GM21447 (cell line): ENCODE results near the gene CLDN19.
"Not testable (repeated sequence)": the region's sequence is repeated elsewhere in the genome, so short reads cannot be mapped to it uniquely, and the experiment has no call there.

Experiments
- ATAC-seq: cut with Tn5 transposase; IDR thresholded peaks from one replicate; pipeline ENCODE4 v1.9.1; 2021; ENCODE audit not compliant: unreplicated experiment

Gene CLDN19

GRCh38 chr1:42761567-42761966 is 21.5 kb upstream of the CLDN19 start:
- no peak for ATAC-seq

DNA sequence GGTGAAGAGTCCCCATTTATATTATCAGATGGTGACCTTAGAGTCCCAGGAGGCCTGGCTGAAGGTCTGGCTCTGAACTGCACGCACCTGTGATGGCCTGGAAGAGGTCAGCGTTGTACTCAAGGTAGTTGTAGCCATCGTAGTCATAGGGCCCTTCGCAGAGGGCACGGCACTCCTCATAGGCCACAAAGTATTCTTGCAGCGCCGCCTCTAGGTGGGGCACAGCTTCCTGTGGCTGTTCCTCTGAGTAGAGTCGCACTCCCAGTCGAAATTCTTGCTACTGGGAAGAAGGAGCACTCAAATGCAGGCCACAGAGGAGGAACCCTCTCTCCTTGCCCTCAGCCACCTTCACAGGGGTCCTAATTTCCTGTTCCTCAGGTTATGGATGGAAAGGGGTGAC is 19.1 kb upstream of the CLDN19 start:
- ATAC-seq, result no peak

DNA sequence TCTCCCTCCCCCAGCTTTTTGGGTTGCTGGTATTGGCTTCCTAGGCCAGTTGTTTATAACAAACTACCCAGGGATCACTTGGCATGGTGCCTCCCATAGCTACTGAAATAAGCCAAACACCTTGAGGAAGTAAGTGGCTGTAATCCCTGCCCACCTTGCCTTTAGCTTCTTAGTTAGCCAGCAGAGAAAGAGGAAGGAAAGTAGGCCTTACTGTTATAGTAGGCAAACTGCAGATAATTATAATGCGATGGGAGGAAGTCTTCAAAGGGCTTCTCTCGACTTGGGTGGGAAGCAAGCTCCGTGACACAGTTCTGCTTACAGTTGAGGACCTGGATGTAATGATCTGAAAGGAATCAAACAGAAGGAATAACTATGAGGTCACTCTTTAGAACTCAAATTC is 18.6 kb upstream of the CLDN19 start:
- no peak for ATAC-seq

- ATAC-seq, result no peak
Measured at GRCh38 chr1:42757892-42758275, 17.8 kb upstream of the CLDN19 start.

DNA sequence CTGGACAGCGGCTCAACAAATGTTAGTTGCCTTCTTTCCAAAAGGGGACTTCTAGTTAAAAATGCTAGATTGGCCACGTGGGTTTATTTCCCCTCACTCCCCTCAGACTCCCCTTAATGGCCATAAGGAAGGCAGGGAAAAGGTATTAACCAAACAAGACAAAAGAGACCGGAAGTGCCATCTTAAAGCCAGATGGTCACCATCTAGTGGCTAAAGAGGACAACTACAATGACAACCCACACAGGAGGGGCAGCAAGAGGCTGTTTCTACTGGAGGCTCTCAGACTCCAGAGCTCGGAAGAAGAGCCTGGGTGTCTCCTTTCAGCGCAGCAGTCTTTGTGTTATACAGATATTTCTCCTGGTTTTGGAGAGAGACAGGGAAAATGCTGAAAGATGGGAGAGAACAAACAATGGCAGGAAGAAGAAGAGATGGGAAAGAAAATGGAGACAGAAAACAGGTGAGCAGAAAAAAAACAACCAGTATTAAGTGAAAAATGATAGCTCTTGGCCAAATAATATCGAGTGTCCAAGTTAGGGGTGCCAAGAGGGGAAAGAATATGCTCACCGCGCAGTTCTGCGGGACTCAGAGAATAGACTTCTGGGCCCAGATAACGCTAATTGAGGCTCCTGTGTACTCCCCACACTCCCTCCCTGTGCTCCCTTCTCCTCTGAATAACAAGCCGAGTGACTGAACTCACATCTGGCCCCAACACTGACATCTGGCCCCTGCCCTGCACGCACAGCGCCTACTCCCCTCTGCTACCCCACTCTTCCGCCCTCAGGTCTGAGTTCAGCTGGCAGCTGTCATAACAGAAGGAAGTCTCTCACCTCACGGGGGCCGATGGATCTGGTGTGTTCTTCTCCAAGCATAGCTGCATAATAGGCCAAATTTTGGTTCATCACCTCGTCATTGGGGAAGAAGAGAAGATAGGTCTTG is 17.2 kb upstream of the CLDN19 start:
- ATAC-seq, result no peak

DNA sequence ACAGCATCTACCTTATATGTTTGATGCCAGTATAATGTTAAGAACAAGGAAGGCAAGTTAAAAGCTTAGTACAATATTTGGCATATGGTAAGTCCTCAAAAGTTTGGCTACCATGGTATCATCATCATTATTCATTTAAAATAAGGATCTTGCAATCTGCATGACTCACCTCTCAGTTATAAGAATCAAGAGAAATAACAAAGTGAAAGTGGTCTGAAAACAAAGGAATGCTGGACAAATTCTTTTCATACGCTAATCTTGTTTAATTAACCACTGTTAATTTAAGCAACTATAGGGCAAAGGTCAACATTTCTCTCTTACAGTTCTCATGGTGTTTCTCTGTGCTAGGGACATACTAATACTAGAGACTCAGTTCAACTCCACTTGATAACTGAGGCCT is 13.0 kb upstream of the CLDN19 start:
- no peak for ATAC-seq

GRCh38 chr1:42752284-42752683 is 12.2 kb upstream of the CLDN19 start:
- ATAC-seq, result no peak

- not testable (repeated sequence) for ATAC-seq
Measured at GRCh38 chr1:42751511-42752070, 11.6 kb upstream of the CLDN19 start.

DNA sequence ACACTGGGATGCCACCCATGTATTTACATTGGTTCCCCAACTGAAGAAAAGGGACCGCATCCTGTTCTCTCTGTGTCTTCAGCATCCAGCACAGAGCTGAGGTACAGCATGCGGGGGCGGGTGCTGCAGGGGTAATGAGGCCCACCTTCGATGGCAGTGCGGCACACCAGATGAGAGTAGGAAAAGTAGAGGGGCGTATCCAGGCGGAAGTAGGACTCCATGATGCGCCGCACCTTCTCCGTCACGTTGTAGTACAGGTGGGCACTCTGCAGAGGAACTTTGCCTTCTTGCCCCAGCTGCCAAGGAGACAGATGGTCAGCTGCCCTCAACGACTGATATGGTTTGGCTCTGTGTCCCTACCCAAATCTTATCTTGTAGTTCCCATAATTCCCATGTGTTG is 10.0 kb upstream of the CLDN19 start:
- ATAC-seq, result no peak

GRCh38 chr1:42748461-42749410 is 8.7 kb upstream of the CLDN19 start:
- no peak for ATAC-seq

DNA sequence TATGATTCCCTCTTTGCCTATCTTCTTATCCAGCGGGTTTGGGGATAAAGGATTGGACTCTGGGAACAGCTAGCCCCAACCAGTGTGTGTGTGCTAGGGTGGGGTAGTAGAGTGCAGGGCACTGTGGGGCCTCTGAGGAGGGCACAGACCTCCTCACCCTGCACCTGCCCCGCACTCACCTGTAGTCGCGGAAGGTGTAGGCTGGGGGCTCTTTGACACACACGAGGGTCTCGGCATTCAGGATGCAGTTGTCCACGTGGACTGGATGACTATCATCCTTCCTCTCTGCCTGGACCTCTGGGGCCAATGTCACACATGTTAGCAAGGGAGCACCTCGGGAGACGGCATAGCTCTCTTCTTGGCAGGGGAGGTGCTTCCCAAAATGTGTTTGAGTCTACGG is 8.0 kb upstream of the CLDN19 start:
- no peak for ATAC-seq

- no peak for ATAC-seq
Measured at GRCh38 chr1:42747125-42747524, 7.1 kb upstream of the CLDN19 start.

DNA sequence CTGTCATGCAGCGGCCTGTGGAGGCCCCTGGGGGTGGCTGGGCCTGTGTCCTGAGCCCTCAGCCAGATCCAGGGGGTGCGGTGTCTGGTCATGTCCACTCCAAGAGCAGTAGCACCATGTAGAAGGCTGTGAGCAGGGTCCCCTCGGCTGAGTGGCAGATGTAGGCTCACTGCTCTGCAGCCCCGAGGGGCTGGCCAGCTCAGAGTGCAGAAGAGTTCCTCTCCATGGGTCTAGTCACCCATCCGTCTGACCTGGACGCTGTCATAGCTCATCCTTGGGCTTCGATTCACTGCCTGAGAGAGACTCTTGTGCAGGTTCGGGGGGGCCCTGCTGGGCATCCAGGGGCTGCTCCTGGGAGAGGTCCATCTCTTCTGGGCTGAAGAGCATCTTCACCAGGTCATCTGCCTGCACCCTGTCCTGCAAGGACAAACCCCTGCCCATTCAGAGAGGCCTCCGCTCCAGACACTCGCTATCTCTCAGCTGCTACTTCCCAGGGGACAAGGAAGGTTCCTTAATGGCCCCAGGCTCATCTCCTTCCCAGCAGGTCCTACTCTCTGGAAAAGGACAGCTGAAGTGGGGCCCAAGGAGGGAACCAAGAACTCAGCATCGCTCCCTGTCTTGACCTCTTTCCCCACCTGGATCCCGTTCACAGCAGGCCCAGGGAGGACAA is 6.5 kb upstream of the CLDN19 start:
- ATAC-seq, result no peak

- no peak for ATAC-seq
Measured at GRCh38 chr1:42745851-42746250, 5.8 kb upstream of the CLDN19 start.

- no peak for ATAC-seq
Measured at GRCh38 chr1:42744148-42744413, 4.0 kb upstream of the CLDN19 start.

DNA sequence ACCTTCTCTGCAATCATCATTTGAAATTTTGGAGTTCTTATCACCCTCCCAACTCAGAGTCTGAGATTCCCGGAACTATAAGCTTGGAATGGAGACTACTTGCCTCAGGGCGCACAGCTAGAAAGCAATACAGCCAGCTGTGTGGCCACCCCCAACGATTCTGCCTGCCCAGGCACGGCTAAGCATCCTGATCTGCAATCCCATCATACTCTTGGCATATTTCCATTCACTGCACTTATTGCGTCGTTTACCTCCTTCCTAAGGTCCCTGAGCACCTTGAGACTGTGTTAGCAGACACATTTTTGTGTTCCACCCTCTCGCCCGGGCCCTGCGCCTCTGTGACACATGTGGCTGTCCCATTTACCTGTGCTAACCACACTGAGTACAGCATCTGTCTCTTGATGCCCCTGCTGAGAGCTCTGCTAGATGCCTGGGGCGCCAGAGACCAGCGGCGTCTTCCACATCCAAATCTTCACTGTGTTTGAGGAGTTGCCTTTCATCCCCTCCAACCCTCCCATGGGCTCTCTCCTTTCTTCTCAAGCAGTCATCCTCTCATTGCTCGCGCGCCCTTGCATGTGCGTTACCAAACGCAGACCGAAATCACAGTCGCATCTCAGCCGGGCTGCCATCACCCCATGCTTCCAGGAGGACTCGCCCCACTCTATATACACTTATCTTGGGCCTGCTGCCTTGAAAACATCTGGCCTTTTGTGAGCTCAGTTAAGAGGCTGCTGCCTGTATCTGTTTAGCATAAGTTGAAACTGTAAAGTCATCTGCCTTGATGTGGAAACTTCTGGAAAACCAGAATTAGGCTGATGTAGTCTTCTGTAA is 3.5 kb upstream of the CLDN19 start:
- ATAC-seq, result no peak

GRCh38 chr1:42742617-42743316 is 2.7 kb upstream of the CLDN19 start:
- no peak for ATAC-seq

DNA sequence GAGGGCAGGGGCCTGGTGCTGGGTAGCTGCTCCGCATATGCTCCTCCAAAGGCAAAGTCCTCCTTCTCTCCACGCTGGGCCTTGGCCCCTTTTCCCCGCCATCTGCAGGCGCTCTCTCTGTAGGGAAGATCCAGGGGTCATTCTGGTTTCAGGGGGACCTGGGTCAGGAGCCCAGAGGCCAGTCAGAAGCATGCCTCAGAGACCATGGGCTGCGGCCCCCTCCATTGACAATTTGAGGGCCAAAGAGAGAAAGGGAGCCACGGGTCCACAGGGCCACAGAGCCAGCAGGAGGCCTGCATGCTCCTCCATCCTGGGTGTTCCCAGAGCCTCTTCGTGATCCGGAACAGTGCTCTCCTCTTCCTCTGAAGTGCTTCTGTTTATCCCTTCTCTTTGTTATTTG is 2.1 kb upstream of the CLDN19 start:
- no peak for ATAC-seq

DNA sequence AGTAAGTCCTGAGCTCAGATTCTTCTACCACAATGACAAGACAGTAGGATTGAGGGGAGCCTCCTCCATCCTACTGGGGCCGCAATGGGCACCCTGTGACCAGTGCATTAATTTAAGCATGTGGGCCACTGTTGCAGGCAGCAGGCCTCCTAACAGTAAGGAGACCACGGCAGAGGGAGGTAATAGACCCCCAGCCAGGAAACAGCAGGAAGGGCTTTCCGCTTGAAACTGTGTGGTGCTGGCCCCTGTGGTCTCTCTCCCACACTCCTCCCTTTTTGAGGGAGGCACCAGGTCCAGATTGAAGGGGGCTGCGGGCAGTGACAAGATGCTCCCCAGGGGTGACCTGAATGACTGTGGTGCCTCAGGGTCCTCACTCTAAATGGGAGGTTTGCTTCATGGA is 1.7 kb upstream of the CLDN19 start:
- no peak for ATAC-seq
